H1 (cell line): ENCODE data around the gene MRPL34. TPM values are rescaled to one million over a fixed set of nuclear protein-coding genes. Genes with fewer than 3 reads are reported as not detected.

Experiments used
- ASH2L ChIP-seq: fragments of 200-600, 300-600 bp; sonication (generic); IDR thresholded peaks from one replicate; pipeline ENCODE4 v1.7.1; 2017; ENCODE audit warnings: low read length
- CEBPB ChIP-seq: IDR thresholded peaks from 2 replicates; pipeline ENCODE4 v1.6.1; 2012; ENCODE audit warnings: low read depth, low read length
- CTBP2 ChIP-seq: IDR thresholded peaks from 2 replicates; pipeline ENCODE4 v1.7.0; 2011; ENCODE audit warnings: borderline replicate concordance, mild to moderate bottlenecking, moderate library complexity, mixed read lengths, low read length; ENCODE audit not compliant: insufficient read depth, insufficient read length
- GABPA ChIP-seq: IDR thresholded peaks from 2 replicates; pipeline ENCODE4 v1.6.1; 2011; ENCODE audit warnings: mild to moderate bottlenecking, low read length, moderate library complexity, borderline replicate concordance; ENCODE audit not compliant: insufficient read depth
- GTF2F1 ChIP-seq: IDR thresholded peaks from 2 replicates; pipeline ENCODE4 v1.6.1; 2012; ENCODE audit warnings: low read depth, low read length, improper control_type of control experiment, borderline replicate concordance
- KDM1A ChIP-seq: fragments of 200-600, 300-600 bp; sonication (generic); IDR thresholded peaks from 2 replicates; pipeline ENCODE4 v1.7.1; 2016; ENCODE audit warnings: mild to moderate bottlenecking, low read length, borderline replicate concordance
- RNF2 ChIP-seq: fragments of 200-900, 300-1000 bp; sonication (generic); IDR thresholded peaks from 2 replicates; pipeline ENCODE4 v1.7.1; 2016; ENCODE audit warnings: borderline replicate concordance, low read depth, mild to moderate bottlenecking, antibody characterized with exemption, low read length; ENCODE audit not compliant: poor library complexity, severe bottlenecking; ENCODE audit errors: missing control alignments
- RXRA ChIP-seq: IDR thresholded peaks from 2 replicates; pipeline ENCODE4 v1.6.1; 2011; ENCODE audit warnings: low read depth, mild to moderate bottlenecking, low read length, moderate library complexity; ENCODE audit not compliant: insufficient read depth
- SAP30 ChIP-seq: fragments of 300-600 bp; sonication (generic); IDR thresholded peaks from 2 replicates; pipeline ENCODE4 v1.7.1; 2012; ENCODE audit warnings: low read length, moderate library complexity, mild to moderate bottlenecking, inconsistent platforms; ENCODE audit not compliant: insufficient read depth, insufficient replicate concordance
- SP1 ChIP-seq: IDR thresholded peaks from 2 replicates; pipeline ENCODE4 v1.6.1; 2011; ENCODE audit warnings: low read depth, low read length
- polyA plus RNA-seq, 7 experiments: library from polyadenylated mRNA; depleted of rRNA in 3 of 7; stranded (reverse) in 5 of 7; unstranded in 2 of 7; fragments of >200 nt in 5 of 7; fragments of 200-250 nt in 2 of 7; gene quantifications; 1 replicate in 5 of 7; 2 replicates in 1 of 7; 4 replicates in 1 of 7; pipeline versions ENCODE4 v1.2.1 to v1.2.3, GENCODE V29; 2011 to 2013; ENCODE audit warnings: missing spikeins in 2 of 7, mixed read lengths in 2 of 7
- total RNA-seq: library from RNA; stranded (reverse); fragmentation: NEBNext Ultra II Directional; extraction: Animal tissue kit (Norgen Biotek cat#: 25700); gene quantifications from 2 replicates; pipeline ENCODE4 v1.2.1, GENCODE V29; 2021

Gene MRPL34
- total and polyA plus RNA-seq, 2 of the 8 experiments (the other 6 are each of a cell fraction or from before 2014, with no cell fraction given): 91.9 to 99.6 TPM

DNA sequence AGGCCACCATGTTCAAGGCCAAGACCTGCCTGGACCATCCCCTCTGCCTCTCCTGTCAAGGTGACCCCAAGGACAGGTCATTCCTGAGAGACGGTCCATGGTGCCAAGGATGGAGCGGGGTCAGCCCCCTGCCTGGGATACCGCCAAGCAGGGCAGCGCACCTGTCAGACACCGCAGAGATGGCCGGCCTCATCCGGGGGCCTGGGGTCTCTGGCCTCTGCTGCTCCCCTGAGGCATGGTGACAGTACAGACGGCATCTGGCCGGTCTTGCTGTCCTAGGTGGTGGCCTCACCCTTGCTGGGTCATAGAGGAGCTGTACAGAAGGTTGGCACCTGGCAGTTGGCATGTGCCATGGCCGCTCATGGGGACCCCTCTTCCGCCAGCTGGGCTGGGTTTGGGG lies 14.8 kb downstream of the MRPL34 start (continued):
- TF ChIP-seq GTF2F1 (no peak), GABPA (no peak), RNF2 (no peak), KDM1A (no peak), SAP30 (no peak), CEBPB (no peak), RXRA (no peak), CTBP2 (no peak), ASH2L (no peak), SP1 (no peak)
